Endothelial cell of umbilical vein (primary cell): ENCODE measurements around the gene FAM177B. TPM values are rescaled to one million over a fixed set of nuclear protein-coding genes. Genes with fewer than 3 reads are reported as not detected.

Experiments
- BruUV-seq: library from RNA; stranded (reverse); fragments of 400-500 nt; replicated peaks from 2 replicates; lab custom pipeline; 2021; lab: Mats Ljungman, UMichigan
- CTCF ChIA-PET: fragments of 300-600, 350-600 bp; sonication (Branson Sonifier 250); formaldehyde crosslinking; loops from one replicate; lab custom pipeline; 2021; ENCODE audit warnings: antibody characterized with exemption, inconsistent platforms; lab: Charles Lee
- POLR2A ChIA-PET: fragments of 300-600, 350-600 bp; sonication (Branson Sonifier 250); formaldehyde crosslinking; loops from one replicate; lab custom pipeline; 2021; ENCODE audit warnings: antibody characterized with exemption, inconsistent platforms; lab: Charles Lee
- DNase-seq: peaks from one replicate; pipeline ENCODE4 v3.0.0-alpha.2; 2011; ENCODE audit warnings: low read depth, low spot score
- FAIRE-seq: peaks from 2 replicates; lab custom pipeline; 2011; peaks lifted over from hg19 to GRCh38; lab: Jason Lieb, UNC
- H2AFZ ChIP-seq: 2 replicates; pipeline ENCODE4 v1.6.0; 2012; ENCODE audit warnings: low read depth, low read length, control low read depth, inconsistent platforms
- H3K27ac ChIP-seq: 2 replicates; pipeline ENCODE4 v1.5.1; 2011; ENCODE audit warnings: low read depth, mild to moderate bottlenecking, control low read depth, low read length, moderate library complexity; ENCODE audit not compliant: insufficient read depth
- H3K27me3 ChIP-seq, 2 experiments: 2 replicates each; pipeline versions ENCODE4 v1.6.0 to v1.6.1; 2011; ENCODE audit warnings: low read length in 2 of 2, mixed read lengths in 1 of 2; ENCODE audit not compliant: control insufficient read depth in 2 of 2, insufficient read depth in 2 of 2
- H3K36me3 ChIP-seq, 2 experiments: 2 replicates in 1 of 2; 3 replicates in 1 of 2; pipeline ENCODE4 v1.5.1; 2011; ENCODE audit warnings: low read length in 2 of 2, mild to moderate bottlenecking in 1 of 2, moderate library complexity in 1 of 2; ENCODE audit not compliant: control insufficient read depth in 2 of 2, insufficient read depth in 2 of 2; ENCODE audit errors: extremely low read depth in 1 of 2
- H3K4me1 ChIP-seq: 3 replicates; pipeline ENCODE4 v1.5.1; 2011; ENCODE audit warnings: mild to moderate bottlenecking, low read length; ENCODE audit not compliant: control insufficient read depth, insufficient read depth; ENCODE audit errors: extremely low read depth
- H3K4me2 ChIP-seq: 2 replicates; pipeline ENCODE4 v1.6.1; 2011; ENCODE audit warnings: low read length, control low read depth, mixed read lengths; ENCODE audit not compliant: insufficient read depth
- H3K4me3 ChIP-seq, 3 experiments: fragments of 200-600 bp in 1 of 3; sonication (generic), shearing (Covaris generic) in 1 of 3; replicated peaks in 1 of 3; 2 replicates each; pipeline ENCODE4 v1.5.1; 2011 to 2016; ENCODE audit warnings: control low read depth in 3 of 3, low read length in 3 of 3, mild to moderate bottlenecking in 2 of 3, inconsistent platforms in 1 of 3, low read depth in 1 of 3, moderate library complexity in 1 of 3; ENCODE audit not compliant: insufficient read depth in 1 of 3
- H3K79me2 ChIP-seq: 2 replicates; pipeline ENCODE4 v1.6.0; 2012; ENCODE audit warnings: low read length, inconsistent platforms; ENCODE audit not compliant: control insufficient read depth, insufficient read depth
- H3K9ac ChIP-seq: replicated peaks from 2 replicates; pipeline ENCODE3; 2011; ENCODE audit warnings: low read length, control low read depth; ENCODE audit not compliant: insufficient read depth; ENCODE audit errors: extremely low read depth
- H3K9me1 ChIP-seq: replicated peaks from 3 replicates; pipeline ENCODE4 v1.6.0; 2011; ENCODE audit warnings: mild to moderate bottlenecking, low read length; ENCODE audit not compliant: control insufficient read depth, insufficient read depth; ENCODE audit errors: extremely low read depth
- H3K9me3 ChIP-seq: replicated peaks from 2 replicates; pipeline ENCODE4 v1.5.1; 2012; ENCODE audit warnings: low read length, inconsistent platforms; ENCODE audit not compliant: control insufficient read depth, insufficient read depth
- H4K20me1 ChIP-seq: replicated peaks from 2 replicates; pipeline ENCODE3; 2011; ENCODE audit warnings: mild to moderate bottlenecking, low read length; ENCODE audit not compliant: control insufficient read depth, insufficient read depth; ENCODE audit errors: extremely low read depth
- CTCF ChIP-seq, 2 donors: IDR thresholded peaks; 1 replicate in 1 of 2; 2 replicates in 1 of 2; pipeline ENCODE4 v1.5.1; 2011; ENCODE audit warnings: low read length in 2 of 2, mild to moderate bottlenecking in 2 of 2, moderate library complexity in 2 of 2, control low read depth in 1 of 2, inconsistent platforms in 1 of 2, low read depth in 1 of 2; ENCODE audit not compliant: insufficient read depth in 1 of 2; ENCODE audit errors: extremely low read depth in 1 of 2
- EZH2 ChIP-seq: IDR thresholded peaks from 2 replicates; pipeline ENCODE4 v1.6.1; 2012; ENCODE audit warnings: borderline replicate concordance, low read depth, mild to moderate bottlenecking, moderate library complexity, low read length, inconsistent platforms; ENCODE audit not compliant: severe bottlenecking
- FOS ChIP-seq: IDR thresholded peaks from 2 replicates; pipeline ENCODE4 v1.6.1; 2011; ENCODE audit warnings: mild to moderate bottlenecking, low read length, moderate library complexity, borderline replicate concordance; ENCODE audit not compliant: insufficient read depth
- GATA2 ChIP-seq: IDR thresholded peaks from 2 replicates; pipeline ENCODE4 v1.7.0; 2011; ENCODE audit warnings: low read depth, mild to moderate bottlenecking, moderate library complexity, mixed read lengths, low read length; ENCODE audit not compliant: insufficient read length, insufficient read depth
- JUN ChIP-seq: IDR thresholded peaks from 2 replicates; pipeline ENCODE4 v1.6.1; 2011; ENCODE audit warnings: borderline replicate concordance, low read depth; ENCODE audit not compliant: insufficient read length, insufficient read depth
- MAX ChIP-seq: IDR thresholded peaks from 2 replicates; pipeline ENCODE4 v1.6.1; 2011; ENCODE audit not compliant: insufficient read depth, insufficient read length
- MYC ChIP-seq: IDR thresholded peaks from one replicate; pipeline ENCODE4 v1.6.1; 2011; ENCODE audit warnings: mild to moderate bottlenecking, low read depth, low read length
- POLR2A ChIP-seq: IDR thresholded peaks from 2 replicates; pipeline ENCODE4 v1.6.1; 2012; ENCODE audit warnings: low read depth, mild to moderate bottlenecking, control low read depth, low read length
- POLR2AphosphoS5 ChIP-seq: IDR thresholded peaks from 2 replicates; pipeline ENCODE4 v1.6.1; 2012; ENCODE audit warnings: low read depth, mild to moderate bottlenecking, control low read depth, low read length, moderate library complexity; ENCODE audit not compliant: insufficient read depth
- dilution Hi-C: fragments of 300-500 bp; cut with MboI; formaldehyde crosslinking; loops from one replicate; pipeline ENCODE4 v1.15.0; 2019; ENCODE audit warnings: low sequenced_read_pairs; ENCODE audit not compliant: extremely low pct_ligation_motif_present
- intact Hi-C: fragments of 100-400 bp; cut with micrococcal nuclease; formaldehyde crosslinking; loops from one replicate; pipeline ENCODE4 v1.10.0; 2022
- polyA plus RNA-seq, 4 experiments: library from polyadenylated mRNA; depleted of rRNA in 3 of 4; stranded (reverse) in 3 of 4; unstranded in 1 of 4; fragments of >200 nt; gene quantifications; 2 replicates each; pipeline versions ENCODE4 v1.2.1 to v1.2.3, GENCODE V29; 2011 to 2012; ENCODE audit warnings: missing spikeins in 1 of 4
- total RNA-seq: library from RNA; stranded (reverse); gene quantifications from 2 replicates; pipeline ENCODE4 v1.2.3, GENCODE V29; 2021

Gene FAM177B
- total and polyA plus RNA-seq, 2 donors (not counting 3 experiments of a cell fraction or from before 2014, with no cell fraction given): not detected

GRCh38 chr1:222713091-222713961, 23.7 kb upstream of the FAM177B start:
- Histone ChIP-seq H3K4me2 (peak overlapping the region; percentile 93), H3K27me3 (no peaks in the 10 kb centered on the region), H3K79me2 (peaks cover 43% of the 10 kb centered on the region), H3K4me3 (peak overlapping the region; percentile 54 to 98 (median 92)), H3K9me3 (no peaks in the 10 kb centered on the region), H3K27ac (peak overlapping the region; percentile 90), H3K36me3 (peaks cover 0 to 2% of the 10 kb centered on the region in 2 experiments), H3K4me1 (peaks cover 14% of the 10 kb centered on the region), H4K20me1 (no peaks in the 10 kb centered on the region), H2AFZ (peak overlapping the region; percentile 83), H3K9ac (peak overlapping the region; percentile 99), H3K9me1 (no peaks in the 10 kb centered on the region)
- FAIRE-seq (peak; percentile 87), DNase-seq (peak; percentile 97)
- ChIA-PET CTCF (interaction anchor here (1.0 to 2.2 kb wide), 7 partner anchors 72 to 411 kb away, joined by 3 to 6 read pairs (median 4); no protein-coding TSS in a partner anchor), POLR2A (interaction anchor here (0.6 kb wide), 1 partner anchor 430 kb away, joined by 7 read pairs; the partner anchor contains the start of gene TLR5)
- BruUV-seq: no TSS peak
- intact Hi-C loops (loop anchor here (1.0 to 10.0 kb wide), 3 partner anchors 69 to 281 kb away; no protein-coding TSS in a partner anchor), dilution Hi-C loops (no loop called here)
- no peak for TF ChIP-seq FOS
- peak; percentile 35 for TF ChIP-seq MAX
- TF ChIP-seq MYC: peak; percentile 21

- H4K20me1 ChIP-seq: no peaks in the 10 kb centered on the region
- DNase-seq (no peak), FAIRE-seq (no peak)
- no peak overlapping the region for H3K9ac ChIP-seq
- H3K36me3 ChIP-seq: peaks cover 6 to 12% of the 10 kb centered on the region in 2 experiments
- H3K27ac ChIP-seq: no peak overlapping the region
- H3K4me3 ChIP-seq: no peak overlapping the region
- no peaks in the 10 kb centered on the region for H3K9me3 ChIP-seq
- H3K79me2 ChIP-seq: peaks cover 14% of the 10 kb centered on the region
- BruUV-seq: no TSS peak
- CTCF ChIA-PET: interaction anchor here (1.4 kb wide), 1 partner anchor 374 kb away, joined by 5 read pairs; no protein-coding TSS in a partner anchor
- H2AFZ ChIP-seq: no peak overlapping the region
- intact Hi-C loops: loop anchor here (10.0 kb wide), 1 partner anchor 278 kb away; no protein-coding TSS in a partner anchor
- H3K9me1 ChIP-seq: no peaks in the 10 kb centered on the region
- H3K4me2 ChIP-seq: no peak overlapping the region
- dilution Hi-C loops: no loop called here
- no peaks in the 10 kb centered on the region for H3K27me3 ChIP-seq
- POLR2A ChIA-PET: no interaction called here
- no peak for TF ChIP-seq MYC
- TF ChIP-seq FOS: no peak
- TF ChIP-seq JUN: no peak
- TF ChIP-seq POLR2A: no peak
- no peak for TF ChIP-seq GATA2
- TF ChIP-seq EZH2: no peak
- TF ChIP-seq MAX: no peak
- TF ChIP-seq CTCF (IDR thresholded peaks at IDR 0.05; ENCODE audit: extremely low read depth in 1 of 2, insufficient read depth in 1 of 2, low read depth in 1 of 2, low read length in 2 of 2): no peak
- no peak for TF ChIP-seq POLR2AphosphoS5
- peaks cover 5% of the 10 kb centered on the region for H3K4me1 ChIP-seq
Measured at GRCh38 chr1:222716393-222716792, 20.6 kb upstream of the FAM177B start.
